Activated CD8-positive, alpha-beta memory T cell treated with anti-CD3 and anti-CD28 coated beads, Interleukin-2, amount 50 U/mL, for 24 hours (primary cell): Measurements from ENCODE around the gene SHANK2.

Source experiments
- DNase-seq: peaks from one replicate; pipeline ENCODE4 v3.0.0-alpha.2; 2020; ENCODE audit errors: extremely low read depth

Gene SHANK2

DNA sequence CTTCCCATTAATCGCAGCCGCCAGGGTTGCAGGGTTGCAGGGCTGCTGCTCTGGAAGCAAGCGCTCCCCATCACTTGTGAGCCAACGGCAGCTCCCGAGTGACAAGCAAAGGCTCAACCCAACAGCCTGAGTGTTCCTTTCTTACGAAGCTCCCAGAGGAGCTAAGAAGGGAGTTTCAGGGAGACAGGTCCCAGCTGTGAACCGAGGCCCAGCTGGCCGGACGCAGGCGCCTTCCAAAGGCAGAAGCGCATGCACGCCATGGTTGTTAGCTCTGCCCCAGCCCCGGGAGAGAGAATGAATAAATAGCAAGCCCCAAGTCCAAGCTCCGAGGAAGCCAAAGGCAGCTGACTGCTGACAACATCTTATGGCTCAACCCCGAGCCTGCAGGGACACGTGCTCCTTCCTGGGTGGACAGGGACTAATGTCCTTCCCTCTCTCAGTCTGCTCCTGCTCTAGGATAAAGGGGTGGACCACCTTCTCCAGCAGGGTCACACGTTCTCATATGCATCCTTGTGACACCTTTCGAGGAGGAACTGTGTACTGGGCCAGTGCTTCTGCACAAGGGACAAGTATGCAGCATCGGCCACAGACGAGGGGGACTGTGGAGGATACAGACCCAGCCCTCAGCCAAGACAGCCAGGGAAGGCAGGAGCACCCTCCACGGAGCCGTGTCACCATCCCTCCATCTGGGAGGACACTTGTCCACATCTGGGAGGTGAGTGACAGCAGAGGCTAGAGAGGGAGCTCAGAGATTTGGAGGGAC, 29.9 kb downstream of the SHANK2 start:
- DNase-seq, result no peak

DNA sequence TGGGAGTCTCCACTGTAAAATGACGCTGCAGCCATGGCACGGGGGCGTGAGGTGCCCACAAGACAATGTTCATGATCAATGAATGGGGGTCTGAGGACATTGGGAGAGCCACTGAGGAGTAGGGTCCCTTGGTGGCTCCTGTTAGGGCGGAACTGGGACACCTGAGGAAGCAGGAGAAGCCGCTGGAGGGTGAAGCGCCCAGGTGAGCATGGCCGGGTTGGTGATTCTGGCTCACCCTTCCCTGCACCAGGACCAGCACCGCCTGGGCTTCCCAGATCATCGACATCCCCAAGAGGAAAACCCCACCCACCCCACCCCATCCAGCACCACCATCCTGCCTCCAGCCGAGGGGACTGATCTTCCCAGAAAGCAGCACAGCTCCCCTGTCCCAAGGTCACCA, 30.6 kb downstream of the SHANK2 start:
- no peak for DNase-seq

DNA sequence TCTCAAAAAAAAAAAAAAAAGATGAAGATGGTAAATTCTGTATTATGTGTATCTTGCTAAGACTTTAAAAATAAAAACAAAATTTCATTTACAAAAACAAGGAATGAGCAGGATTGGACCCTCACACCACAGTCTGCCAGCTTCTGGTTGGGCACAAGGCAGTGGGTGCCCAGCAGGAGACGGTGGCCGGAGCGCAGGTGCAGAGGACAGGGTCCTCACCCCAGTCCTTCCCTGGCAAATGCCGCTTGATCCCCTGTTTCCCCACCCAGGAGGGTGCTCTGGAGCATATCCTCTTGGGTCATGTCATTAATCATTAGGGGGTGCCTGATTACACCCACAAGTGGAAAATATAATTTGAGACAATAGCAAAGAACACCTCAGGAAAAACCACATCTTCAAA, 31.2 kb downstream of the SHANK2 start:
- DNase-seq, result no peak

DNA sequence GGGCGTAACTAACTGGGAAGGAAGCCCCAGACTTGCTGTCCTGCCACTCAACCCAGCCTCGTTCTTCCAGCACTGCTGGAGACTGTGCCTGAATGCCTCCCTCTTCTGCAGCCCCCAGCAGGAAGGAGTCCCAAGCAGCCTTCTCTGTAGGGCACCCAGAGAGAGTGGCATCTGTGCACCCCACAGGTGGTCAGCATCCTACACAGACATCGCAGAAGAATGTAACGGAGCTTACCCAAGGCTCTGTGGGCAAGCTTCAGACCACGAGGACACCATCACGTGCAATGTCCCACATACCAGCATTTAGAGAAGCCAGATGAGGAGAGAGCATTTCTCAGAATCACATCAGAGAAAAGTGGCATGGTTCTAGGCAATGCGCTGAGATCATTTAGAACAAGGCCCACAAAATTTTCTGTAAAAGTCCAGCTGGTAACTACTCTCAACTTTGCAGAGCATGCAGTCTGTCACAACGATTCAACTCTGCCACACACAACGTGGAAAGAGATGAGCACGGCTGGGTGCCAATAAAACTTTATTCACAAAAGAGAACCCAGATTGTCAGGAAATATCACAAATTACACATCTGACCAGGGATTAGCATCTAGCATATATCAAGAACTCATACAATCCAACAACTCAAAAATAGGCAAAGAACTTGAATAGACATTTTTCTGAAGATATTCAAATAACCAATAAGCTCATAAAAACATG, 33.4 kb downstream of the SHANK2 start:
- no peak for DNase-seq

DNA sequence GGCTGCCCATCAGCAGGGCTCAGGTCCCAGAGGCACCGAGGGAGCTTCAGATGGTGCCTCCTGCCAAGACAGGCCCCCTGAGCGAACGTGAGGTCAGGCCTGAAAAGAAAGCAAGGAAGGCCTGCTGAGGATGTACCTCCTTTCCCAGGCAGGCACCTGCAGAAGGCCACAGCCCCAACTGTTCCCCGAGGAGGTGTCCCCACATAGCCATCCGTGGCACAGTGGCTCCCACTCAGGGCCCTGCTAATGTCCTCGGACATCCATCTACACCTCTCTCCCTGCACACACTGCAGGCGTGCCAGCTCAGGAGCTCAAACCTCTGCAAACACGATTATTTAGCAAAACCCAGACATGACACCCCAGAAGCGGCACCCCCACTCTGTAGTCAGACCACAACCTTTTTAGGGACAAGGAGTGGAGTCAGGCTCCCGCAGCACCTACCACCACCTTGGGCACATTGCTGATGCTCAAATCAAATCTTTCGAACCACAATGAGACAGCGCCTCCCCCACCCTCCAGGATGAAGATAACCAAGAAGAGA, 36.9 kb downstream of the SHANK2 start:
- no peak for DNase-seq

DNA sequence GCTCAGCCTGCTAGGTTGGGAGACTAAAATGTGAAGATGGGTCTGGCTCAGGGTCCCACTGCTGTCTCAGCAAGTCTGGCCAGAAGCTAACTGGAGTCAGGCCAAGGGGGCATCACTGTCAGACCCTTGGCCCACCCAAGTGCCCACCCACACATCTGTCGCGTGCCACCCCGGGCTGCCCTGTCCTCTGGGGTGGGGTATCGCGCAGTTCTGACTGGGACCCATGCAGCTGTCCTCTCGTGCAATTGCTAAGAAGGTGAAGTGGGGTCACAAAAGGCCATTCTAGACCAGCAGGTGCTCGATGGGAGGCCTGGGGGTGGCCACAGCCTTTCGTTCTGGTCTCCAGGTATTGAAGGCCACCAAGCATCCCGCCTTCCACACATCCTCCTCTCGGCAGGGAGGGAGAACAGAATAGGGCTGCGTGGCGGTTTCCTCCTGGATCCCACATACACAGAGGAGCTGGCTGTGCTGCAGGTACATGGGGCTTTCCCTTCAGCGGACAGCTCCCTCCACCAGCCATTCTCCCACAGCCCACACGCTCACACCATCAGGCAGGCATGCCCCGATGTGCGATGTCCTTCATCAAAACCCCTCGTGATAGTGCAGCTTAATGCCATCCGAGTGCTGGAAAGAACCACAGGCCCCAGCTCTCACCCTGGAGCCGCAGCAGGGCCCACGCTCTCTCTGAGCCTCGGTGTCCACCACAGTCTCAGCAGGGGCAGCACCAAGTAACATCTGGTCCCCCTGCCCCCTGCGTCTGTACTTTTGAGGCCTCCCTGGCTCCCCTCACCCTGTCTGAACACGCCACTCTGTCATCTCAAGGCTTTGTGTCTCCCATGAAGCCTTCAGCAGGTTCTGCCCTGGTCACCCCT, 37.6 kb downstream of the SHANK2 start:
- no peak for DNase-seq

DNA sequence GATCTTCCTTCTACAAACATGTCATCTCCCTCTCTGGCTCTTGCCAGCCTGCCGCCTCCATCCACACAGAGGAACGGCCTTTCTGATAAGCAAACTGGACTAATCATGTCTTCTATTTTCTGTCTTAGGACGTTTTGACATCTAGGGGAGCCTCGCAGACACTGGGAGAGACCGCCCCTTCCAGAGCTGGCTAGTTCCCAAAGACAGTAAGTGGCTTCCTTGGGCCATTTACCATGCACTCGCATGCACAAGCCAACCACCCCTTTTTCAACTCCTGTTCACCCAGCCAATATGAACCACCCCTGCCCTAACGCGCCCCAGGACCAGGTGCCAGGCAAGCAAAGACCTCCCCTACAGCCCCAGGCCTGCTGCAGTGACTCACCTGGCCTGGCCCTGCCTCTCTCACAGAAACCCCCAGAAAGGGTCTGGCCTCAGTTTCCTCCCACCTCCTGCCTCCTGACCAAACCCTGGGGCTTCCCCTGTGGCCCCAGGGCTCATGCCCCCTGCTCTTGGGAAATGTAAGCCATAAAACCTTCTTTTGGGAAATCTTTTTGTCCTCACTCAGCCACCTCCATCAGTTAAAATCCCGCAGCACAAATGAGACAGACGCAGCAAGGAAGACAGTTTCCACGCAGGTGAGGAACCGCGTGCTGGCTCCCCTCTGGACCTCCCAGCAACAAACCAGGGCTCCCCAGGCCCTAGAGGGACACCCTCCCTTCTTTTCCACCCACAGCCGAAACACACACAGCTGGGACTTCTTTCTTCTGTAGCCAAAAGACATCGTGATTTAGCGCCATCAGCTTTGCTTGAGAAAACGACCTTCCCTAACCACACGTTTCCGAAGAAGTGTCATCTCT, 38.5 kb downstream of the SHANK2 start:
- no peak for DNase-seq

DNA sequence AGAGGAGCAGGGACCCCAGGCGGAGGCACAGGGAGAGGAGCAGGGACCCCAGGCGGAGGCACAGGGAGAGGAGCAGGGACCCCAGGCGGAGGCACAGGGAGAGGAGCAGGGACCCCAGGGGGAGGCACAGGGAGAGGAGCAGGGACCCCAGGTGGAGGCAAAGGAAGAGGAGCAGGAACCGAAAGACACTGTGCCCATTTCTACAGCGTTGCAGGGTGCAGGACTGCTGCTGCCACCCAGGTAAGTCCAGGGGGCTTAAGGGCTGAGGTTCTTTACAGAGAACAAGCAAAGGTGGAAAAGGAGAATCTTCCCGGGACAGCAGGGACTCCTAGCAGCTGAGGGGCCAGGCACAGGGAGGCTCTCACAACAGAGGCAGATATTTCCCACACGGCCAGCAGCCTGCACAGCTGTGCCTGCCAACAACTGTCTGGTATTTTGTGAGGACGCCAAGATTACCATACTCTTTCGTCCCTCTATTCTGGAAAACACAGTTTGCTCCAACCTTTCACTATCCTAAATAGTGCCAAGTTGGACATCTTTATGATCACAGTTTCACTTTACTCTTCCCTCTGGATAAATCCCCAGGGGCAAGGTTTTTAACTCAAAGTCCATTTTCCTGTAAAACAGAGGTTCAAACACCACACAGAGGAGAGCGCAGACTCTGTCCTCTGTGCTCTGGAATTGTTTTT, 39.4 kb downstream of the SHANK2 start:
- DNase-seq, result no peak

DNA sequence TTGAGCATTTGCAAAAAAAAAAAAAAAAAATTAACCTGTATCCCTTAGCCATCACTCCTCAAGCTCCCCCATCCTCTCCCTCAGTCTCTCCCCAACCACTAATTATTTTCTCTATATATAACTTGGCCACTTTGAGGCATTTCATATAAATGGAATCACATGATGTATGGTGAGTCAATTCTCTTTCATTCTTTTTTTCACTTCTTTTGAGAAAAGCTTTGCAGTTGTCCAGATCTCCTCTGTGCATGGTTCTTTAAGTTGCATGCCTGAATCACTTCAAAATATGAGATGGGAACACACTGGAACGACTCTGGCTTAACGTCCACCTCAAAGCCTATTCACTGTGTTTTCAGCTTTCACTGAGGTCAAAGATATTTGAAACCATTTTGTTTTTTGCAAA, 40.7 kb downstream of the SHANK2 start:
- DNase-seq, result no peak

DNA sequence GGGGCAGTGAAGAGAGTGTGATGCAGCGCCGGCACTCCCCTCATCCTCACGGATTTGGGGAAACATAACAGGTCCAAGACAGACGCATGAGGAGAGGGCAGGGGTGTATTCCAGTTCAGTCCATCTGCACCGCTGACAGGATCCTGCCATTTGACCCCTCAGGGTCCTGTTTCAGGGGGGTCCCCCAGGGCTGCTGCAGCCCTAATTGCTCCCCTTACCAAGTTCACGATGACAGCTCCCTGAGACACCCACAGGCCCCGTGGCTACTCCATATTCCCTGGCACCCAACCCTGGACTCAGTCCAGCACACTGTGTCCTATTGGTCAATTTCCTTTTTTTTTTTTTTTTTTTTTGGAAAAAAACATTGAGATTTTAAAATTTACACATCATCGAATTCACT, 41.5 kb downstream of the SHANK2 start:
- no peak for DNase-seq

DNA sequence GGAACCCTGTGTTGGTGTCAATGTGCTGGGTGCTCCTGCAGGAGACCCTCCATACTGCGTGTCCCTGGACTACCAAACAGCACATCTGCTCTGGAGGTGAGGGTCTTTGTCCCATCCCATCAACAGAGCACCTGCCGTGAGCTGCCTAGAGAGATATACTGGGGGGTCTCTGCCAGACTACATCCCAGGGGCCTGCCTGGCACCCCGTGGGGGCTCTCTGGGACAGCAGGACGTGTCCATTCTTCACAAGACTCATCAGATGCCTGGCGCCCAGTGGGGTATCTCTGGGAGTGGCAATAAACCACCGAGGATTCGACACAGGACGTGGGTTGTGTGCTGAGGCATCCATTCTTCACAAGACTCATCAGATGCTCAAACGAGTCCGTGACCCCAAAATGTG, 42.7 kb downstream of the SHANK2 start:
- no peak for DNase-seq

DNA sequence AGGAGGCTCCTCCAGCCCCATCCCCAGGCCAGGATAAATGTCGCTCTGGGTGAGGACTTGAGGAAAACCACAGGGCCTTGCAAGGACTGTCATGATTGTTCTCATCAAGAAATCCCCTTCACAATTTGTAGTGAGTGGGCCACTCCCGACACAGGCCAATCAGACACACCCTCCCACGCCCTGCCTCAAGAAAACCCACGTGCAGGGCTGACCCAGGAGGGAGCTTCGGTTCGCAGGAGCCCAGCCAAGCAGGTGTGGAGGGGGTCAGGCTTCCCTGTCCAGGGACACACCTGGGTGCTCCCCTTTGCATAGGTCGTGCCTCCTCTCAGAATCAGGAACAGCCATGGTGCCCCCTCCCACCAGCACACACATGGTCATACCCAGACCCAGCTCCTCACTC, 43.2 kb downstream of the SHANK2 start:
- DNase-seq, result no peak

DNA sequence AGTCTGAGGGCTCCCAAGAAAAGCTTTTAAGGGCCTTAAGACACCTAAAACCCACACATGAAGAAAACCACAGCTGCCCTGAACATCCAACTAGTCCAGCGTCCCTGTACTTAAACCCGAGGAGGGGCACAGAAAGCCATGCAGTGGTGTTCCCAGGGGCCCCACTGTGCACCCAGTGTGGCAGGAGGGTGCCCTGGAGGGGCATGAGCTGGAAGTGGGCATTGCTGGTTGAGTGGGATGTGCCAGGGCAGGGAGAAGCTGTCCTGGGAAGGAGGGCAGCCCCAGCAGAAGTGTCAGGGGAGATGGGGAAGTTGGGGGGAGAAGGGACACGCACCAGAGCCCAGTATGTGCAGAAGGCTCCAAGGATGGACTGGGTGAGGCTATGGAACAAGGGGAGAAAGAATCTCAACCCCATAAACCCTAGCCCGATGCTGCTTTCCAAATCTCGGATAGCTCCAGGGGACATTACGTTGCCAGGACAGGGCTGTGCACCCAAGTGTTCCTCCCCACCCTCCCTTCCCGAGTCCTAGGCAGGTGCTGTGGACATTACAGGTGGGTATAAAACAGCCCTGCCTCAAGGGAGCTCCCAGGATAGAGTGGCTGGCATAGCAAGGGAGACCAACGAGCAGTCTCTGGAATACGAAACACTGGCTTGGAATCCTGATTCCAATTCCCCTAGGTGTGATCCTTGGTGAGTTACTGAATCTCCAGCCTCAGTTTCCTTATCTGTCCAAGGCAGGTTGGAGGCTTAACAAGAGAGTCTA, 44.2 kb downstream of the SHANK2 start:
- DNase-seq, result no peak

DNA sequence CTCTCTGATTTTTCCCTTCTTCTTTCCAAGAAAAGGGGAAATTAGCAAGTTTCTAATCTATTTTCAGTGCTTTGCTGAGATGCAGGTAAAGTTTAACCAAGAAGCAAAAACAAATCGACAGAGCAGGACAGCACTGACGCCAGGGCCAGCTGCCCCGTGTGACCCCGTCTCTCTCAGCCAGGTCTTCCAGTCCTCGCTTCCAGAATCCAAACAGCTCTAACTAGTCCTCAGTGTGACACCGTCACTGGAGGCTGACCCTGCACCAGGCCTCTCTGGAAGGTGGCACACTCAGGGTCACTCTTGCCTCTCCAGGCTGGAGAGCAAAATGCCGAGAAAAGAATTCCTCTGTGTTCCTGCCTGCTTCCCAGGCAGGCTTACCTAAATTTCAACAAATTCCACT, 44.8 kb downstream of the SHANK2 start:
- DNase-seq, result no peak

DNA sequence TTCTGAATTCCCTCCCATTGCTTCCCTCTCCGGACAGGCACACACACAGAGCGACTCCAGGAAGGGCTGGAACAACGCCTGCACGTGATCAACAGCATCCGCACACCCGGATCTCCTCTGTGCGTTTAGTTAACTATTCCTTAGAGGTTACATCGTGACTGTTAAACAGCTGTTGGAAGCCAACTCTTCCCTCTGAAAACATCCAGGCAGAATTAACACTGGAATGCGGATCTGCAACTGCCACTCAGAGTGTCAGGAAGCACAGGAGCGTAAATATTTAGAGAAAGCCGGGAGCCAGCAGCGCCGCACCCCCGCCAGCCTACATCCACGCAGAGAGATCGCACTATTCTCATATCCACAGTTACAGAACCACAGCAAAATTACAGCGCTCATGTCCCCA, 46.2 kb downstream of the SHANK2 start:
- no peak for DNase-seq

DNA sequence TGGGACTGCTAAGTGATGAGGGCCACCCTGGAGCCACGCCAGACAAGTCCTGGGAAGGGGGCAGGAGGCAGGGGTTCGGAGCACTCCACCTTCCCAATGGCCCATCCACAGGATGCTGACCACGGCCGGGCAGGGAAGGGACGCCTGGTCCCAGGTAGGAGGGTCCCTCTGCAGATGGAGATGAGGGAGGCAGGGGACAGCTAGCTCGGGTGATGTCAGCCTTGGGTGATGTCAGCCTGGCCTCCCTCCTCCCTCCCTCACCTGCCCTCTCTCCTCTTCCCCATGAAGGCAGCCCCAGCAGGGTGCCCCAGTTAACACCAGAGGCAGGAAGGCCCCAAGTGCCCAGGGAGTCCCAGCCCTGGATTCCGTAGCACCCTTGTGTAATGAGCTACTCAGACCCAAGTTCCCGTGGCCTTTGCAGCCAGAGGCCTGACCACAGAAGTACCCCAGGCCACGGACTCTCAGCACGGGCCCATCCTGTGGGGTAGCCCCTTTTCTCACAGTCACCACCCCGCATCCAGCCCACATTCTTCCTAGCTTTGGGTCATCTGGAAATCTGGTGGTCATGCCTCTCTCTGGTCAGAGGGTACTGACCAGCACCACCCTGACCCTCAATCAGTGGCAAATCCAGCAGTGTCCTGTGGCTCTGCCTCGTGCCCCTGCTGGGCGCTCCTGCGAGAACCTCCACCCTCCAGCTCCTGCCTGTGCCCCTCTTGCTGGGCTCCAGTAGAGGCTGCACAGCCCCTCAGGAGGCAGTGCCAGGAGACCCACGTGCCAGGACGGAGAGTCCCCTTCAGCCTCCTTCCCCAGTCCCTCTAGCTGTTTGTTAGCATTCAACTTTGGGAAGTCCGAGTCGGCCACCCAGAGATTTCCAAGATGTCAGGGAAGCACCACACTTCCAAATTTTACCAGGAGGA, 47.4 kb downstream of the SHANK2 start:
- DNase-seq, result no peak

DNA sequence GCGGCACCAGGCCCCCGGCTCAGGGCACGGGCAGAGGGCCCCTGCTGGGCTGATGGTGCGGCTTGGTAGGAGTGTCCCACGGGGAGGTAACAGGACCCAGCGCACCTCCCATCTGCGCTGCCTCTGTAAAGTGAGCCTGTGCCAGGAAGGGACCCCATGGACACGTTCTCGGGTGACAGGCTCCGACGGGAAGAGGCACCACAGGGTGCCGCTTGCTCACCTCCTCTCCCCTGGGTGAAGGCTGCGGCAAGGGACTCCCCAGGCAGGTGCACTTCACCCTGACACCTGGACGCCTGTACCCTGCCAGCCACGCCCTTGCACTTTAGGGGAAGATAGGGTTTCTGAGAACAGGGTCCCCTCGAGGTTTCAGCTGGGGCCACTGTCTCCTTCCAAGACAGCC, 48.1 kb downstream of the SHANK2 start:
- no peak for DNase-seq

DNA sequence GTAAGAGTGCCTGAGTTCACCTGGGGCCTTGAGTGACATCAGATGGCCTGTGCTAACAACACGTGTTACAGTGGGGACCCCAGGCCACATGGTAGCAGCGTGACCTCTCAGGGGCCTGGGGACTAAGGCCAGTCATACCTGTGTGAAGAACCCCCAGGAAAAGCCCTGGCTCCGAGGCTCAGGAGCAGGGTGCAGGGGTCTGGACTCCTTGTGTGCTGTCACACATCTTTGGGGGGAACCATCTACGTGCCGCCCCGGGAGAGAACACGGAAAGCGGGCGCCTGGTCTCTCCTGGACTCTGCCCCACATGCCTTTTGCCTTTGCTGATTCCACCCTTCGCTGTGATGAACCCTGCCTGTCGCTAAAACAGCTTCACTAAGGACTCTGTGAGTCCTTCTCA, 48.7 kb downstream of the SHANK2 start:
- no peak for DNase-seq

DNA sequence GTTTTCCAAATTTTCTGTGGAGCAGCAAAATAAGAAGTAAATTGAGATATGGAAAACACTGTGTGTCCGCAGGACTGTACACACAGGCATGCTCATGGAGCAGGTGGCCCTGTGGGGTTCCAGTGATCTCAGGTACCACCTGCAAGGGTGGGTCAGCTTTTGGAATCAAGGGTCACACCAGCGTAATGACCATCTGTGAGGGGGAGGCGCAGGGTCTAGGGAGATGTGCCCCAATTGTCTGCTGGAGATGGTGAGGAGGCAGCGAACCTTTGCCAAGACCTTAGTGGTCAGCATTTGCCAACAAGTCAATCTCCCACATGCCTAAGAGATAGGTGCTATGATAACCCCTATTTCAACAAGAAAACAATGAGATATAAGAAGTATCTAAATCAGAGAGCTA, 49.4 kb downstream of the SHANK2 start:
- no peak for DNase-seq
